GM12872 (cell line): Measurements from ENCODE around the gene OR11A1.

Source experiments
- CTCF ChIP-seq: IDR thresholded peaks from 3 replicates; pipeline ENCODE4 v1.5.1; 2011; ENCODE audit warnings: low read depth, mild to moderate bottlenecking, low read length, moderate library complexity; ENCODE audit not compliant: insufficient read depth

OR11A1 gene

GRCh38 chr6:29388533-29388932, 68.3 kb downstream of the OR11A1 start:
- no peak for TF ChIP-seq CTCF

DNA sequence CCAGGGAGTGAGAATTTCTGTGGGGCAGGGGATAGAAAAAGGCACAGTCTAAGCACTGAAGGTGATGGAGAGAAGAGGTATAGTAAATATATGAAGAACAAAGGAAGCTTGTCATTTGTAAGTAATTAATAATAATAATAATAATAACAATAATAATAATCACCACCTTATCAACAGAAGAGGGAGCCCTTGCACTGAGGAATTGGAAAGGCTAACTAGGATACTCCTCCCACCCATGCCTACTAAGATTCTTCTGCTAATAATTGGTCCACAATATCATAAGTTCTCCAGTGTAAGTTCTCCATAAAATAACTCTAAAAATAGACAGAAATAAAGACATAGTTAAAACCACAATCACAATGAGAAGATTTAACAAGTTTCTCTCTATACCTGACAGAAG, 80.9 kb downstream of the OR11A1 start:
- no peak for TF ChIP-seq CTCF
